ENCODE data around the gene ZNF618.

Gene ZNF618

DNA sequence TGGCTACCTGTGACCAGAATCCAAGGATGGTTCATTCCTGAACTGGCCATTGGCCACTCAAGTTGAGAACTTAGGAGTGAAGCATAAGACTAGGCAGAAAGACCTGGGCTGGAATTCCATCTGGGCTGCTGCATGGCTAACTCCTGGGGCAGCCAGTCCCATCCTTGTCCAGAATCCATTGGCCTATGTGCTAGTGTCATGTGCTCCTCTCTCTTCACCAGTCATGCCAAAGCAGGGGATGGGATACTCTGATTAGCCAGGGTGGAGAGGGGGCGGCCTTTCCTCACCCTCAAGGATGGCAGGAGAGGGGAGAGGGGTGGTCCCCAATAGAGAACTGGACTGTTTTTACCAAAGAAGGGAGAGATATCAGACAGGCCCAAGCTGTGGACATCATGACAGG, 93.2 kb downstream of the ZNF618 start:
- no peak for DNase-seq (ENCODE audit: low read depth)
- TF ChIP-seq, protein P1, sequence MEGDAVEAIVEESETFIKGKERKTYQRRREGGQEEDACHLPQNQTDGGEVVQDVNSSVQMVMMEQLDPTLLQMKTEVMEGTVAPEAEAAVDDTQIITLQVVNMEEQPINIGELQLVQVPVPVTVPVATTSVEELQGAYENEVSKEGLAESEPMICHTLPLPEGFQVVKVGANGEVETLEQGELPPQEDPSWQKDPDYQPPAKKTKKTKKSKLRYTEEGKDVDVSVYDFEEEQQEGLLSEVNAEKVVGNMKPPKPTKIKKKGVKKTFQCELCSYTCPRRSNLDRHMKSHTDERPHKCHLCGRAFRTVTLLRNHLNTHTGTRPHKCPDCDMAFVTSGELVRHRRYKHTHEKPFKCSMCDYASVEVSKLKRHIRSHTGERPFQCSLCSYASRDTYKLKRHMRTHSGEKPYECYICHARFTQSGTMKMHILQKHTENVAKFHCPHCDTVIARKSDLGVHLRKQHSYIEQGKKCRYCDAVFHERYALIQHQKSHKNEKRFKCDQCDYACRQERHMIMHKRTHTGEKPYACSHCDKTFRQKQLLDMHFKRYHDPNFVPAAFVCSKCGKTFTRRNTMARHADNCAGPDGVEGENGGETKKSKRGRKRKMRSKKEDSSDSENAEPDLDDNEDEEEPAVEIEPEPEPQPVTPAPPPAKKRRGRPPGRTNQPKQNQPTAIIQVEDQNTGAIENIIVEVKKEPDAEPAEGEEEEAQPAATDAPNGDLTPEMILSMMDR (conservative IDR thresholded peaks at IDR 0.05; ENCODE audit: low read length) = no peak
- H3K4me3 ChIP-seq (ENCODE audit: low read length) = no peak overlapping the region

DNA sequence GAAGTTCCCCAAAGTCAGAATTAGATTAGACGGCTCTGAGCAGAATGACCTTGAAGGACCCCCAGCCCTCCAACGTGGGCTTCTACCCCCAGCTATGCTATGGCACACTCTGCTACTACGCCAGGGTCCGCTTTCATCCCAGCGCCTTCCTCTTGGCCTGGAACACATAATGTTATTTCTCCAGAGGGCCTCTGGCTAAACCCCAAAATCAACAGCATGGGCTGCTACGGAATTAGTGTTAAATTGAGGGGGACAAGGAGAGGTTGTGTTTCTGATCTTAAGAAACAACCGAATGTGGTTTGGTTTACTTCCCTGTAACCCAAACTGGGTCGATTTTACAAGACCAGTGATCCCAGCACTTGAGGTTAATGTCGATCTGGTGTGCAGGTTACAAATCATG, 97.1 kb downstream of the ZNF618 start:
- no peak overlapping the region for H3K4me3 ChIP-seq (ENCODE audit: low read length)
- DNase-seq (ENCODE audit: low read depth) = no peak
- TF ChIP-seq, protein P1 (conservative IDR thresholded peaks at IDR 0.05; ENCODE audit: low read length) = no peak

DNA sequence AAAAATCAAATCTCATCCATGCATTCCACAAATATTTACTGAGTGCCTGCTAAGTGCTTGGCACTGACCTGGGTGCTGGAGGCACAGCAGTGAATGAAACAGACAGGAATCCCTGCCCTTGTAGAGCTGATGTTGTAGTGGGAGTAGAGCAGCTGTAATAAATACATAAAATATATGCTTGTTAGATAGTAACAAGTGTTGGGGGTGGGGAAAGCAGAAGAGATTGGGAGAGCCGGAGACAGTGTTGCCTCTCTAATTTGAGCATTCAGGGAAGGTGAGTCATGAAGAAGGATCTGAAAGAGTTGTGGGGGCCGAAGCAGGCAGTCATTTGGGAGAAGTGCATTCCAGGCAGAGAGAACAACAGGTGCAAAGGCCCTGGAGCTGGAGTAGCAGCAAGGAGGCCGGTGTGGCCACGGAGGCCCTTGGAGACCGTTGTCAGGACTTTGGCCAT, 97.9 kb downstream of the ZNF618 start:
- TF ChIP-seq, protein P1 (conservative IDR thresholded peaks at IDR 0.05; ENCODE audit: low read length) = no peak
- DNase-seq (ENCODE audit: low read depth) = peak; percentile 69
- H3K4me3 ChIP-seq (ENCODE audit: low read length) = no peak overlapping the region

DNA sequence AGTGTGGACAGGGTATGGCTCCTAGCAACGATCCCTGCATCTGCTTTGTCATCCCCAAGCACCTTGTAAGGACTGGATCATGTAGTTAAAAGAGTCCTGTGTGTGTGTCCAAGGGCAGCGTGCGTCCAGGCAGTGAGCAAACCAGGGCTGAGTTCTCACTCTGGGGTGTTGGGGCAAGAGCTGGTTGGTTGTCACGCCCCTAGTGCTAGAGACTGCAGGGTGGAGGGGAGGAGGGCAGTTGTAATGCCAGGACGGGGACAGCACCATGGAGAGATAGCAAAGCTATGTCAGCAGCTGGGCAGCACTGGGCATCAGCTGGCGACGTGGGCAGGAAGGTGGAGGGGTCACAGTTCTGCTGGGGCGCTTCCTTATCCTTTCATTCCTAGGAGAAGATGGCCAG, 100.8 kb downstream of the ZNF618 start:
- TF ChIP-seq, protein P1 (conservative IDR thresholded peaks at IDR 0.05; ENCODE audit: low read length) = no peak
- H3K4me3 ChIP-seq (ENCODE audit: low read length) = no peak overlapping the region
- no peak for DNase-seq (ENCODE audit: low read depth)

DNA sequence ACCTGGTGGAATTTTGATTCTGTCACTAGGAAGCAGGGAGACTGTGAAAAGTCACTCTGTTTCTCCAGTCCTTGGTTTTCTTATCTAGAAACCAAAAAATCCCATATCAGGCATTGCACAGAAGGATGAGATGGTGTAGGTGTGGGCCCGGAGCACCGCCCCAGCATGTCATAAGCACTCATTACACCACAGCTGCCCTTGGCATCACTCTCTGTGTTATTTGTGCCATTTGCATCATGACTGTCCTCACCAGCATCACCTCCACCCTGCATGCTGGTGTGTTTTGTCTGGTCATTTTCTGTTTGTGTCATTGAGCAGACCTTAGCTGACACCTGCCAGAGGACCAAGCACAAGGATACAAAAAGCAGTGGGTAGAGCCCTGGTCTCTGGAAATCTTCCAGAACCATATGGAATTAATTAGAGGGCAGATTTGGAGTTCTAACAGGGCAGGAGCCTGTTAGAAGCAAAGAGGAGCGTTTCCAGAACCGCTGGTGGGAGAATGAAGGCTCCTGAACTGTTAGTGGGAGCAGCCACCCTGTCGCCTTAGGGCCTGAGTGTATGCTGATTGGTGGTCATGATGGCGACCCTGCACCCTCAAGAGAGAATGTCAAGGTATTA, 102.7 kb downstream of the ZNF618 start:
- TF ChIP-seq, protein P1 (conservative IDR thresholded peaks at IDR 0.05; ENCODE audit: low read length) = no peak
- peak; percentile 46 for DNase-seq (ENCODE audit: low read depth)
- no peak overlapping the region for H3K4me3 ChIP-seq (ENCODE audit: low read length)

DNA sequence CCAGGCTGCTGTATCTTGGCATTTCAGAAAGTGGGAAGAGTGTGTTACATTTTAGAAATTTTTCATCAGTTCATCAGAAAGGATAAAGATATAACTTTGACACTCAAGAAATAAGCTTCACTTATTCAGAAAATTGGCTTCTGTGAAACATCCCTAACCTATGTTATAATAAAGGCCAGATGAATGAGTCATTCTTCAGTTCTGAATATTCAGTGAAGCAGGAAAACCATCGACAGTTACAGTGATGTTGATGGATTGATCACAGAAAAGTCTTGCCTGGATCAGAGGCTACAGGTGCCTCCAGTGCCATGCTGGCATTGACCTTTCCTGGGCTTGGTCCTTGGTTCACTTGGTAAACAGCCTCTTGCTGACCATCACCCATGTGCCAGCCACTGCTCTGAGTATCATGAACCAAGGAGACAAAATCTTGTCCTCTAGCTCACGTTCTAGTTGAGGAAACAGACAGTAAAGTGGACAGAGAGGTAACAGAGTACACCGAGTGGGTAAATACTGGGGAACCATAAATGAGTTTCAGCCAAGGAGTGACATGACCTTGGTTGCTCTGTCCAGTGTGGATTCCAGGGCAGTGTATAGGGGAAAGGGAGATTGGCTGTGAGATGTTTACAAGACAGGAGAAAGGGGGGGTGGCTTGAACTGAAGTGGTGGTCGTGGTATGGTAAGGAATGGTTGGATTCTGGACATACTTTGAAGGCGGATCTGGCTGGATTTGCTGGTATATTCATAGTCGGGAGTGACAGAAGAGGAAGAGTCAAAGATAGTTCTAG, 103.4 kb downstream of the ZNF618 start:
- DNase-seq (ENCODE audit: low read depth) = peak; percentile 43
- H3K4me3 ChIP-seq (ENCODE audit: low read length) = no peak overlapping the region
- TF ChIP-seq, protein P1 (conservative IDR thresholded peaks at IDR 0.05; ENCODE audit: low read length) = no peak
